GM13976 (cell line): ENCODE results near the gene DNAJB11.

ENCODE experiments used
- DNase-seq: peaks from one replicate; pipeline ENCODE4 v3.0.0; 2012; ENCODE audit warnings: low spot score
- in situ Hi-C: fragments of 300-500 bp; cut with MboI; formaldehyde crosslinking; loops from one replicate; pipeline ENCODE4 v1.12.0; 2022; ENCODE audit warnings: low sequenced_read_pairs, mixed read lengths, inconsistent platforms; ENCODE audit not compliant: unreplicated experiment
- TF ChIP-seq, protein P1 (sequence below): IDR thresholded peaks from 2 replicates; pipeline ENCODE4 v1.5.1; 2012; ENCODE audit warnings: borderline replicate concordance, mild to moderate bottlenecking; ENCODE audit not compliant: insufficient read depth; ENCODE audit errors: extremely low read depth, missing control alignments, control extremely low read depth

DNAJB11 gene

GRCh38 chr3:186569779-186570095 is 783 bp upstream of the DNAJB11 start:
- TF ChIP-seq, protein P1, sequence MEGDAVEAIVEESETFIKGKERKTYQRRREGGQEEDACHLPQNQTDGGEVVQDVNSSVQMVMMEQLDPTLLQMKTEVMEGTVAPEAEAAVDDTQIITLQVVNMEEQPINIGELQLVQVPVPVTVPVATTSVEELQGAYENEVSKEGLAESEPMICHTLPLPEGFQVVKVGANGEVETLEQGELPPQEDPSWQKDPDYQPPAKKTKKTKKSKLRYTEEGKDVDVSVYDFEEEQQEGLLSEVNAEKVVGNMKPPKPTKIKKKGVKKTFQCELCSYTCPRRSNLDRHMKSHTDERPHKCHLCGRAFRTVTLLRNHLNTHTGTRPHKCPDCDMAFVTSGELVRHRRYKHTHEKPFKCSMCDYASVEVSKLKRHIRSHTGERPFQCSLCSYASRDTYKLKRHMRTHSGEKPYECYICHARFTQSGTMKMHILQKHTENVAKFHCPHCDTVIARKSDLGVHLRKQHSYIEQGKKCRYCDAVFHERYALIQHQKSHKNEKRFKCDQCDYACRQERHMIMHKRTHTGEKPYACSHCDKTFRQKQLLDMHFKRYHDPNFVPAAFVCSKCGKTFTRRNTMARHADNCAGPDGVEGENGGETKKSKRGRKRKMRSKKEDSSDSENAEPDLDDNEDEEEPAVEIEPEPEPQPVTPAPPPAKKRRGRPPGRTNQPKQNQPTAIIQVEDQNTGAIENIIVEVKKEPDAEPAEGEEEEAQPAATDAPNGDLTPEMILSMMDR, result no peak
- DNase-seq, result no peak
- in situ Hi-C loops, result no loop called here

GRCh38 chr3:186570941-186571643 is 572 bp downstream of the DNAJB11 start:
- no peak for DNase-seq
- TF ChIP-seq, protein P1, result no peak
- in situ Hi-C loops, result no loop called here

- TF ChIP-seq, protein P1, result no peak
- in situ Hi-C loops, result no loop called here
- no peak for DNase-seq
Observed at GRCh38 chr3:186571644-186572013, 1.1 kb downstream of the DNAJB11 start.

- in situ Hi-C loops, result no loop called here
- DNase-seq, result no peak
- TF ChIP-seq, protein P1, result no peak
Observed at GRCh38 chr3:186577521-186577920, 7.0 kb downstream of the DNAJB11 start.

- DNase-seq, result no peak
- in situ Hi-C loops, result no loop called here
- TF ChIP-seq, protein P1, result no peak
Observed at GRCh38 chr3:186580785-186581184, 10.3 kb downstream of the DNAJB11 start.

DNA sequence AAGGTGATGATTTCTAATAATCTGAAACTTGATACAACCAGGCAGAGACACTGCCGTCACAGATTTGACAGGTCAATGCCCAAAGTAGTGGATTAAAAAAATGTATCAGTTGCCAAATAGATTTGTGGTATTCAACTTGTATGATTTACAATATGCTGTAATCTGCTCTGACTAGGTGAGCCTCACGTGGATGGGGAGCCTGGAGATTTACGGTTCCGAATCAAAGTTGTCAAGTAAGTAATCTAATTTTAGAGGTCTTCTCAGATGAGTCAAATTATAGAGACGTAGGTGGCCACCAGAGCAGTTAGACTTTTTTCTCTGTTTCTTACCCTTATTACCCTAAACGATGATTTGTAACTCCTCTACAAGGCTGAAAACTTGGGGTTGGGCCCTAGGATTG is 12.0 kb downstream of the DNAJB11 start:
- TF ChIP-seq, protein P1, result no peak
- in situ Hi-C loops, result no loop called here
- DNase-seq, result no peak
